GM12878 (cell line): ENCODE data around the gene HK1. TPM values are rescaled to one million over a fixed set of nuclear protein-coding genes. Genes with fewer than 3 reads are reported as not detected.

Source experiments
- ATAC-seq: fragments of 200-7000 bp; cut with Tn5 transposase; 3 replicates; pipeline ENCODE4 v1.9.1; 2020; ENCODE audit warnings: mild to moderate bottlenecking, moderate library complexity
- BruUV-seq: library from RNA; stranded (reverse); fragments of 400-500 nt; replicated peaks from 2 replicates; lab custom pipeline; 2021; lab: Mats Ljungman, UMichigan
- CTCF ChIA-PET: fragments of 300-600 bp; sonication (Branson Sonifier 250); formaldehyde crosslinking; extraction: SDS; loops from one replicate; lab custom pipeline; 2021; ENCODE audit warnings: inconsistent platforms; lab: Yijun Ruan, JAX
- POLR2A ChIA-PET: fragments of 350-600 bp; formaldehyde crosslinking; extraction: SDS; loops from one replicate; lab custom pipeline; 2021; ENCODE audit warnings: inconsistent platforms; lab: Charles Lee
- RAD21 ChIA-PET: fragments of 300-600 bp; sonication (Branson Sonifier 250); formaldehyde crosslinking; loops from one replicate; lab custom pipeline; 2023; ENCODE audit warnings: antibody characterized with exemption; ENCODE audit not compliant: unreplicated experiment; lab: Charles Lee
- SMC1A ChIA-PET: fragments of 300-600 bp; sonication (Branson Sonifier 250); formaldehyde crosslinking; loops from one replicate; lab custom pipeline; 2023; ENCODE audit not compliant: unreplicated experiment, uncharacterized antibody; lab: Charles Lee
- DNase-seq: peaks from one replicate; pipeline ENCODE4 v3.0.0-alpha.2; 2011; ENCODE audit warnings: low read depth, low spot score
- FAIRE-seq: peaks from 3 replicates; lab custom pipeline; 2011; peaks lifted over from hg19 to GRCh38; lab: Jason Lieb, UNC
- H2AFZ ChIP-seq: 2 replicates; pipeline ENCODE4 v1.6.0; 2011; ENCODE audit warnings: low read depth, low read length, control low read depth; ENCODE audit not compliant: control insufficient read depth
- H3K27ac ChIP-seq: 2 replicates; pipeline ENCODE4 v1.5.1; 2011; ENCODE audit warnings: control low read depth; ENCODE audit not compliant: control insufficient read depth, insufficient read depth
- H3K27me3 ChIP-seq, 2 experiments: replicated peaks in 1 of 2; 2 replicates each; pipeline versions ENCODE4 v1.6.0 to v1.6.1; 2011; ENCODE audit warnings: low read length in 1 of 2; ENCODE audit not compliant: control insufficient read depth in 2 of 2, insufficient read depth in 2 of 2
- H3K36me3 ChIP-seq, 2 experiments: 2 replicates each; pipeline ENCODE4 v1.5.1; 2011; ENCODE audit warnings: low read length in 1 of 2; ENCODE audit not compliant: control insufficient read depth in 2 of 2, insufficient read depth in 2 of 2
- H3K4me1 ChIP-seq: 2 replicates; pipeline ENCODE4 v1.6.1; 2011; ENCODE audit warnings: mild to moderate bottlenecking, low read length, moderate library complexity, mixed read lengths; ENCODE audit not compliant: control insufficient read depth, insufficient read depth
- H3K4me2 ChIP-seq: 2 replicates; pipeline ENCODE4 v1.6.0; 2011; ENCODE audit warnings: control low read depth; ENCODE audit not compliant: control insufficient read depth, insufficient read depth
- H3K4me3 ChIP-seq: fragments of 200-600 bp; sonication (generic); 2 replicates; pipeline ENCODE4 v1.5.1; 2016
- H3K79me2 ChIP-seq: 2 replicates; pipeline ENCODE4 v1.6.0; 2011; ENCODE audit warnings: low read length; ENCODE audit not compliant: control insufficient read depth, insufficient read depth
- H3K9ac ChIP-seq: 2 replicates; pipeline ENCODE4 v1.8.0; 2011; ENCODE audit warnings: low read length, control low read depth, mixed read lengths; ENCODE audit not compliant: control insufficient read depth, insufficient read depth
- H3K9me3 ChIP-seq: replicated peaks from 3 replicates; pipeline ENCODE4 v1.5.1; 2011; ENCODE audit warnings: mild to moderate bottlenecking, low read length; ENCODE audit not compliant: control insufficient read depth, insufficient read depth
- H4K20me1 ChIP-seq: 2 replicates; pipeline ENCODE4 v1.6.0; 2011; ENCODE audit not compliant: control insufficient read depth, insufficient read depth
- ASH2L ChIP-seq: fragments of 300-600, 200-600 bp; sonication (generic); IDR thresholded peaks from 2 replicates; pipeline ENCODE4 v1.6.1; 2017; ENCODE audit warnings: low read depth, mild to moderate bottlenecking, borderline replicate concordance
- ATF7 ChIP-seq: fragments of 450-650 bp; IDR thresholded peaks from 2 replicates; pipeline ENCODE4 v1.6.1; 2016; ENCODE audit warnings: low read depth, mild to moderate bottlenecking
- CHD4 ChIP-seq: fragments of 200-600 bp; sonication (generic); IDR thresholded peaks from 2 replicates; pipeline ENCODE4 v1.6.1; 2016; ENCODE audit warnings: mild to moderate bottlenecking
- HDAC2 ChIP-seq: fragments of 200-600 bp; sonication (generic); IDR thresholded peaks from 2 replicates; pipeline ENCODE4 v1.6.1; 2017
- KDM1A ChIP-seq: fragments of 200-600 bp; sonication (generic); IDR thresholded peaks from 2 replicates; pipeline ENCODE4 v1.6.1; 2016; ENCODE audit warnings: borderline replicate concordance
- NFYB ChIP-seq: IDR thresholded peaks from 2 replicates; pipeline ENCODE4 v1.6.1; 2011; ENCODE audit warnings: low read depth, mild to moderate bottlenecking, low read length, improper control_type of control experiment, moderate library complexity; ENCODE audit not compliant: insufficient read depth
- RAD21 ChIP-seq: IDR thresholded peaks from 2 replicates; pipeline ENCODE4 v1.6.1; 2011; ENCODE audit warnings: mild to moderate bottlenecking, low read depth, low read length, moderate library complexity; ENCODE audit not compliant: insufficient read depth
- RELB ChIP-seq: fragments of 450-650 bp; IDR thresholded peaks from 2 replicates; pipeline ENCODE4 v1.6.1; 2017; ENCODE audit warnings: low read depth, mild to moderate bottlenecking, moderate library complexity
- SKIL ChIP-seq: fragments of 450-650 bp; IDR thresholded peaks from 2 replicates; pipeline ENCODE4 v1.6.1; 2017; ENCODE audit warnings: mild to moderate bottlenecking, low read depth, inconsistent platforms; ENCODE audit not compliant: poor library complexity, severe bottlenecking
- TAF1 ChIP-seq: IDR thresholded peaks from 2 replicates; pipeline ENCODE4 v1.6.1; 2011; ENCODE audit warnings: mild to moderate bottlenecking, low read depth, low read length, borderline replicate concordance
- TARDBP ChIP-seq: IDR thresholded peaks from 2 replicates; pipeline ENCODE4 v1.6.1; 2016; ENCODE audit warnings: borderline replicate concordance
- TCF3 ChIP-seq: IDR thresholded peaks from 2 replicates; pipeline ENCODE4 v1.6.1; 2012; ENCODE audit warnings: low read depth, mild to moderate bottlenecking, low read length, borderline replicate concordance; ENCODE audit not compliant: insufficient read depth
- ZNF274 ChIP-seq: IDR thresholded peaks from one replicate; pipeline ENCODE4 v1.8.0; 2011; ENCODE audit not compliant: insufficient read length, insufficient read depth
- WGBS: methylation state at CpG from one replicate; pipeline ENCODE4 v1.1.6; 2016; ENCODE audit warnings: low lambda C conversion rate; ENCODE audit not compliant: insufficient replicate concordance, insufficient coverage; ENCODE audit errors: missing lambda C conversion rate; 5-methylcytosine and 5-hydroxymethylcytosine counted together
- in situ Hi-C: fragments of 300-500 bp; cut with MboI; formaldehyde crosslinking; loops from 9 replicates; pipeline ENCODE4 v1.14.3; 2018; ENCODE audit warnings: mixed read lengths
- intact Hi-C: fragments of 100-400 bp; cut with micrococcal nuclease; formaldehyde crosslinking; loops from one replicate; pipeline ENCODE4 v1.14.2; 2022; ENCODE audit not compliant: unreplicated experiment
- polyA plus RNA-seq, 11 experiments: library from polyadenylated mRNA; depleted of rRNA in 4 of 11; unstranded in 6 of 11; stranded (reverse) in 5 of 11; fragments of >200 nt; fragmentation: Nextera tagmentation in 4 of 11; fragmentation: Illumina TruSeq in 1 of 11; extraction: Ambion mirVana in 4 of 11; extraction: Trizol in 1 of 11; gene quantifications; 1 replicate in 1 of 11; 2 replicates in 10 of 11; pipeline versions ENCODE4 v1.2.1 to v1.2.3, GENCODE V29; 2011 to 2016; ENCODE audit warnings: inconsistent platforms in 2 of 11, missing spikeins in 2 of 11, low read depth in 1 of 11
- total RNA-seq, 4 experiments: library from RNA; depleted of rRNA in 3 of 4; stranded (reverse); fragments of >200 nt in 3 of 4; fragmentation: Illumina TruSeq in 1 of 4; extraction: Trizol in 1 of 4; gene quantifications; 2 replicates each; pipeline versions ENCODE4 v1.2.1 to v1.2.3, GENCODE V29; 2013 to 2021
- TF ChIP-seq, protein P1 (sequence below): IDR thresholded peaks from 2 replicates; pipeline ENCODE4 v1.6.1; 2012; ENCODE audit warnings: low read depth, low read length, improper control_type of control experiment
- TF ChIP-seq, protein P2 (sequence below): fragments of 450-650 bp; IDR thresholded peaks from 2 replicates; pipeline ENCODE4 v1.6.1; 2018; ENCODE audit warnings: mild to moderate bottlenecking, low read depth, moderate library complexity; ENCODE audit not compliant: partially characterized antibody
- TF ChIP-seq, protein P3 (sequence below): fragments of 150-350 bp; IDR thresholded peaks from 2 replicates; pipeline ENCODE4 v1.6.1; 2014; ENCODE audit warnings: mild to moderate bottlenecking, low read depth, low read length

Gene HK1
- total and polyA plus RNA-seq, 10 of the 15 experiments (the other 5 are each of a cell fraction or from before 2014, with no cell fraction given) = 3.4 to 77.3 (median 46.6) TPM

GRCh38 chr10:69276503-69276902 lies 1.8 kb upstream of the HK1 start:
- no peak overlapping the region for H3K4me3 ChIP-seq
- ChIA-PET RAD21 (no interaction called here), POLR2A (no interaction called here), CTCF (interaction anchor here (0.6 to 1.4 kb wide), 2 partner anchors 116 to 238 kb away, joined by 3 read pairs; no protein-coding TSS in a partner anchor), SMC1A (no interaction called here)
- H3K9ac ChIP-seq = no peak overlapping the region
- no peaks in the 10 kb centered on the region for H3K27me3 ChIP-seq
- no peaks in the 10 kb centered on the region for H3K36me3 ChIP-seq
- H3K79me2 ChIP-seq = no peaks in the 10 kb centered on the region
- ATAC-seq (no peak), DNase-seq (no peak), FAIRE-seq (no peak)
- H2AFZ ChIP-seq = no peak overlapping the region
- H4K20me1 ChIP-seq = no peaks in the 10 kb centered on the region
- no peak overlapping the region for H3K4me2 ChIP-seq
- no peak overlapping the region for H3K27ac ChIP-seq
- peaks cover 8% of the 10 kb centered on the region for H3K4me1 ChIP-seq
- H3K9me3 ChIP-seq = no peaks in the 10 kb centered on the region
- WGBS = 78% methylated on average over 6 of the region's 6 CpGs
- in situ Hi-C loops = no loop called here
- BruUV-seq = no TSS peak
- intact Hi-C loops = no loop called here
- no peak for TF ChIP-seq HDAC2
- TF ChIP-seq, protein P1, sequence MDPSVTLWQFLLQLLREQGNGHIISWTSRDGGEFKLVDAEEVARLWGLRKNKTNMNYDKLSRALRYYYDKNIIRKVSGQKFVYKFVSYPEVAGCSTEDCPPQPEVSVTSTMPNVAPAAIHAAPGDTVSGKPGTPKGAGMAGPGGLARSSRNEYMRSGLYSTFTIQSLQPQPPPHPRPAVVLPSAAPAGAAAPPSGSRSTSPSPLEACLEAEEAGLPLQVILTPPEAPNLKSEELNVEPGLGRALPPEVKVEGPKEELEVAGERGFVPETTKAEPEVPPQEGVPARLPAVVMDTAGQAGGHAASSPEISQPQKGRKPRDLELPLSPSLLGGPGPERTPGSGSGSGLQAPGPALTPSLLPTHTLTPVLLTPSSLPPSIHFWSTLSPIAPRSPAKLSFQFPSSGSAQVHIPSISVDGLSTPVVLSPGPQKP = no peak
- no peak for TF ChIP-seq CHD4
- TF ChIP-seq TAF1 = no peak
- TF ChIP-seq ATF7 = no peak
- no peak for TF ChIP-seq TARDBP
- TF ChIP-seq, protein P2, sequence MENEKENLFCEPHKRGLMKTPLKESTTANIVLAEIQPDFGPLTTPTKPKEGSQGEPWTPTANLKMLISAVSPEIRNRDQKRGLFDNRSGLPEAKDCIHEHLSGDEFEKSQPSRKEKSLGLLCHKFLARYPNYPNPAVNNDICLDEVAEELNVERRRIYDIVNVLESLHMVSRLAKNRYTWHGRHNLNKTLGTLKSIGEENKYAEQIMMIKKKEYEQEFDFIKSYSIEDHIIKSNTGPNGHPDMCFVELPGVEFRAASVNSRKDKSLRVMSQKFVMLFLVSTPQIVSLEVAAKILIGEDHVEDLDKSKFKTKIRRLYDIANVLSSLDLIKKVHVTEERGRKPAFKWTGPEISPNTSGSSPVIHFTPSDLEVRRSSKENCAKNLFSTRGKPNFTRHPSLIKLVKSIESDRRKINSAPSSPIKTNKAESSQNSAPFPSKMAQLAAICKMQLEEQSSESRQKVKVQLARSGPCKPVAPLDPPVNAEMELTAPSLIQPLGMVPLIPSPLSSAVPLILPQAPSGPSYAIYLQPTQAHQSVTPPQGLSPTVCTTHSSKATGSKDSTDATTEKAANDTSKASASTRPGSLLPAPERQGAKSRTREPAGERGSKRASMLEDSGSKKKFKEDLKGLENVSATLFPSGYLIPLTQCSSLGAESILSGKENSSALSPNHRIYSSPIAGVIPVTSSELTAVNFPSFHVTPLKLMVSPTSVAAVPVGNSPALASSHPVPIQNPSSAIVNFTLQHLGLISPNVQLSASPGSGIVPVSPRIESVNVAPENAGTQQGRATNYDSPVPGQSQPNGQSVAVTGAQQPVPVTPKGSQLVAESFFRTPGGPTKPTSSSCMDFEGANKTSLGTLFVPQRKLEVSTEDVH = no peak
- TF ChIP-seq KDM1A = no peak
- TF ChIP-seq TCF3 = no peak
- TF ChIP-seq, protein P3, sequence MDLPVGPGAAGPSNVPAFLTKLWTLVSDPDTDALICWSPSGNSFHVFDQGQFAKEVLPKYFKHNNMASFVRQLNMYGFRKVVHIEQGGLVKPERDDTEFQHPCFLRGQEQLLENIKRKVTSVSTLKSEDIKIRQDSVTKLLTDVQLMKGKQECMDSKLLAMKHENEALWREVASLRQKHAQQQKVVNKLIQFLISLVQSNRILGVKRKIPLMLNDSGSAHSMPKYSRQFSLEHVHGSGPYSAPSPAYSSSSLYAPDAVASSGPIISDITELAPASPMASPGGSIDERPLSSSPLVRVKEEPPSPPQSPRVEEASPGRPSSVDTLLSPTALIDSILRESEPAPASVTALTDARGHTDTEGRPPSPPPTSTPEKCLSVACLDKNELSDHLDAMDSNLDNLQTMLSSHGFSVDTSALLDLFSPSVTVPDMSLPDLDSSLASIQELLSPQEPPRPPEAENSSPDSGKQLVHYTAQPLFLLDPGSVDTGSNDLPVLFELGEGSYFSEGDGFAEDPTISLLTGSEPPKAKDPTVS = no peak
- TF ChIP-seq RAD21 = no peak
- TF ChIP-seq RELB = no peak
- no peak for TF ChIP-seq NFYB
- TF ChIP-seq SKIL = no peak
- TF ChIP-seq ZNF274 = no peak
- TF ChIP-seq ASH2L = no peak
